ENCODE results near the gene CORO7. TPM values are rescaled to one million over a fixed set of nuclear protein-coding genes. Genes with fewer than 3 reads are reported as not detected.
A peak's percentile ranks its signal among the peaks of the same experiment; 100 is the strongest.

Gene CORO7
- total RNA-seq, 4 donors from 2014 or later: 17.9 to 53.7 (median 29.7) TPM

DNA sequence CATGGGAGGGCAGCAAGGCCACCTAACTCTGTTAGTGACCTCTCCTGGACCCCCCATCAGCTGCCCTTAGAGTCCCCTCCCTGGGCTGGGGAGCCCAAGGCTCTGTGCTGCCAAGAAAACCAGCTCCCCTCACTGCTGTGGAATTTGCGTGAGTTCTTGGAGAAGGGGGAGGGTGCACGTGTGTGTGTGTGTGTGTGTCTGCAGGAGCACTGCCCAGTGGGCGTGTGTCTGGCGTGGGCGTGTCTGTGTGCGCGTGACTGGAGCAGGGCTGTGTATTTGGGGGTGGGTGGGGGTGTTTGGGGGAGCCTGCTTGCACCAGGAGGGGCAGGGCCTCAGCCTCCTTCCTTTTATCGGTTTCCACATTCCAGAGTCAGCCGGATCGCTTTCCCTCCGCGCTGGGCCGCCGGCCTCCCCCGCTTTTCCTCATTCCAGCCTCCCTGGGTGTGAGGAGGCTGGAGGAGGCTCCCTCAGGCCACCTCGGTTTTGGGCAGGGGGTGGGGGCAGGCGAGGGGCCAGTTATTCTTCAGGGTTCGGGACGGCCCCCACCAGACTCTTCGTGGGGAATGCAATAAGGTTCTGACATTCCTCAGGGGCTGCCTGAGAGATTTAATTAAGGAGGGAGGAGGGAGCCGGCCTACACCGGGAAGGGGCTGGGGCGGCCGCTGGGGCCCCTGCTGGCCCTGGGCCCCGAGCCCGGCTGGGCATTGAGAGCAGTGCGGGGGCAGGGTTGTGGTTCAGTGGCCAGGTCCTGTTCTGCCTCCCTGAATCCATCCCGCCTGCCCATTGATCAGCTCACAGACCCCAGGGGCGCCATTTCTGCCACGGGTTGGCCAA lies 42.3 kb downstream of the CORO7 start:
- H3K36me3 ChIP-seq: no peaks in the 10 kb centered on the region
- H3K4me1 ChIP-seq: peaks cover 83 to 96% of the 10 kb centered on the region in 2 donors
- no peaks in the 10 kb centered on the region for H3K9me3 ChIP-seq
- H3K4me3 ChIP-seq (replicated peaks in 1 of 3): peak overlapping the region in 1 of 3 donors; percentile 55
- WGBS, 2 donors: 23 to 50% methylated on average over 16 to 26 of the region's 30 CpGs
- H3K27ac ChIP-seq: peak overlapping the region; percentile 93 to 99 (median 98)
- no peaks in the 10 kb centered on the region for H3K27me3 ChIP-seq
- intact Hi-C loops (cut with DNase I): no loop called here
- TF ChIP-seq POLR2A (IDR thresholded peaks at IDR 0.05): no peak
- TF ChIP-seq, protein P1, sequence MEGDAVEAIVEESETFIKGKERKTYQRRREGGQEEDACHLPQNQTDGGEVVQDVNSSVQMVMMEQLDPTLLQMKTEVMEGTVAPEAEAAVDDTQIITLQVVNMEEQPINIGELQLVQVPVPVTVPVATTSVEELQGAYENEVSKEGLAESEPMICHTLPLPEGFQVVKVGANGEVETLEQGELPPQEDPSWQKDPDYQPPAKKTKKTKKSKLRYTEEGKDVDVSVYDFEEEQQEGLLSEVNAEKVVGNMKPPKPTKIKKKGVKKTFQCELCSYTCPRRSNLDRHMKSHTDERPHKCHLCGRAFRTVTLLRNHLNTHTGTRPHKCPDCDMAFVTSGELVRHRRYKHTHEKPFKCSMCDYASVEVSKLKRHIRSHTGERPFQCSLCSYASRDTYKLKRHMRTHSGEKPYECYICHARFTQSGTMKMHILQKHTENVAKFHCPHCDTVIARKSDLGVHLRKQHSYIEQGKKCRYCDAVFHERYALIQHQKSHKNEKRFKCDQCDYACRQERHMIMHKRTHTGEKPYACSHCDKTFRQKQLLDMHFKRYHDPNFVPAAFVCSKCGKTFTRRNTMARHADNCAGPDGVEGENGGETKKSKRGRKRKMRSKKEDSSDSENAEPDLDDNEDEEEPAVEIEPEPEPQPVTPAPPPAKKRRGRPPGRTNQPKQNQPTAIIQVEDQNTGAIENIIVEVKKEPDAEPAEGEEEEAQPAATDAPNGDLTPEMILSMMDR (IDR thresholded peaks at IDR 0.05): no peak
- DNase-seq: peak; percentile 91

DNA sequence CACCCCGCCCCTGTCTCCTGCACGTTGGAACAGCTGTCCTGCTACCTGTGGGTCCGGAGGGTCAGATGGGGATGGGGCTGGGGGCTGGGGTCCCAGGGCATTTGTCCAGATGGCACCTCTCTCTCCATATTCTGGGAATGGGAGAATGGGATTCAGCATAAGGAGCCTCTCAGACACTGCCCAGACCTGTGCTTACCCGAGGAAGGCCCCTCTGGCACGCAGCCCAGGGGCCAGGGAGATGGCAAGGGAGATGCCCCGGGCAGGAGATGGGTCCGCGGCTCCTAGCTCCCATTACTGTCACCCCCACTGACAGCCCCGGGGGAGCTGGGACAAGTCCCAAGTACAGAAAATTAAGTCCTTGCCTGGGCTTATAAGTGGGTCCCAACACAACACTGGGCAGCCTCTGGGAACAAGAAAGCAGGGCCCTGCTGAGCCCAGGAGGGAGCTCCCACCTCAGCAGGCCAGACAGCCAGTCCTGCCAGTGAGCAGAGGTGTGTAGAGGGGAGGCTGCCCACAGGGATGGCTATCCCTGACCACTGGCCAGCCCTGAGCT lies 43.0 kb downstream of the CORO7 start:
- H3K36me3 ChIP-seq: no peaks in the 10 kb centered on the region
- WGBS, 2 donors: 33% methylated on average over 2 of the region's 9 CpGs; no CpG with 5 or more reads in 1 of the 2 donors
- DNase-seq: peak; percentile 58 to 65

DNA sequence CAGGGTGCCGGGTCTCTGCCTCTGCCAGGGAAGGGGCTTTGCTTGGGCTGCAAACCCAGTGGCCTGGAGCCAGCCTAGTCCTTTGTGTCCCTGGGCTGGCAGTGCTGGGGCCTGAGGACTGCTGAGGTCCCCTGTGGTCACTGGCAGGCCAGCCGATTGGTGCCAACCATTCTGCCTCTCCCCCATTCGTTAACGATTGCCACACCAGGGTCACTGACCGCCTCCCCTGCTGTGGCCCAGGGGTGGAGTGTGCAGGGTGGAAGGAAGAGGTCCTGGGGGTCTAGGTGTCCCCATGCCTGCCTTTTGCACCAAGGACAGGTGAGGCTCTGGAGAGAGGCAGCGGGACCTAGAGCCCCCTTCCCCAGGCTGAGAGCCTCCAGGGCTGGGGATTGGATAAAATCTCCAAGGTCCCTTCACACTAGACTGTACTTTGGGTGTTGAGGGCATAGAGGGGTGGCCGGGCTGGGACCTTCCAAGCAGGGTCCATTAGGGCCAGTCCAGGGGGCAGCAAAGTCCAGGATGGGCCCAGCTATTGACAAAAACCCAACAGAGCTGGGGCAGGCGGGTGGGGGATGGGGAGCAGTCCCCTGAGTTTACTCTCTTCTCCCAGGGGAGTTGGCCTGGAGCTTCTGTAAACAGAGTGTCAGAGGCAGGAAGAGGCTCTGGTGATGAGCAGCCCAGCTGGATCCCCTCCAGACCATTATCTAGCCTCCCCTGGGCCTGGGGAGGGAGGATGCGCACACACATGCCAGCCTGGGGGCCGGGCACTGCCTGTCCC lies 43.6 kb downstream of the CORO7 start:
- H3K27me3 ChIP-seq: no peaks in the 10 kb centered on the region
- no peaks in the 10 kb centered on the region for H3K9me3 ChIP-seq
- H3K36me3 ChIP-seq: no peaks in the 10 kb centered on the region
- DNase-seq: peak; percentile 77 to 80
- WGBS, 2 donors: 29 to 70% methylated on average over 4 to 9 of the region's 10 CpGs
- peak overlapping the region; percentile 42 to 61 (median 55) for H3K4me3 ChIP-seq (replicated peaks in 1 of 3)
- intact Hi-C loops (cut with DNase I): no loop called here
- TF ChIP-seq, protein P1 (IDR thresholded peaks at IDR 0.05): no peak
- TF ChIP-seq POLR2A (IDR thresholded peaks at IDR 0.05): peak in 1 of 2 donors; percentile 6
- peaks cover 74 to 88% of the 10 kb centered on the region in 2 donors for H3K4me1 ChIP-seq
- H3K27ac ChIP-seq: peak overlapping the region; percentile 93 to 99 (median 98)

More for the DNA sequence above, 43.0 kb downstream of the CORO7 start:
- Histone ChIP-seq H3K27ac (peak overlapping the region; percentile 93 to 99 (median 98)), H3K4me1 (peaks cover 79 to 94% of the 10 kb centered on the region in 2 donors), H3K9me3 (no peaks in the 10 kb centered on the region), H3K4me3 (replicated peaks in 1 of 3) (peak overlapping the region in 1 of 3 donors; percentile 55), H3K27me3 (no peaks in the 10 kb centered on the region)
- TF ChIP-seq, protein P1 (IDR thresholded peaks at IDR 0.05): no peak
- no peak for TF ChIP-seq POLR2A (IDR thresholded peaks at IDR 0.05)
- intact Hi-C loops (cut with DNase I): no loop called here

DNA sequence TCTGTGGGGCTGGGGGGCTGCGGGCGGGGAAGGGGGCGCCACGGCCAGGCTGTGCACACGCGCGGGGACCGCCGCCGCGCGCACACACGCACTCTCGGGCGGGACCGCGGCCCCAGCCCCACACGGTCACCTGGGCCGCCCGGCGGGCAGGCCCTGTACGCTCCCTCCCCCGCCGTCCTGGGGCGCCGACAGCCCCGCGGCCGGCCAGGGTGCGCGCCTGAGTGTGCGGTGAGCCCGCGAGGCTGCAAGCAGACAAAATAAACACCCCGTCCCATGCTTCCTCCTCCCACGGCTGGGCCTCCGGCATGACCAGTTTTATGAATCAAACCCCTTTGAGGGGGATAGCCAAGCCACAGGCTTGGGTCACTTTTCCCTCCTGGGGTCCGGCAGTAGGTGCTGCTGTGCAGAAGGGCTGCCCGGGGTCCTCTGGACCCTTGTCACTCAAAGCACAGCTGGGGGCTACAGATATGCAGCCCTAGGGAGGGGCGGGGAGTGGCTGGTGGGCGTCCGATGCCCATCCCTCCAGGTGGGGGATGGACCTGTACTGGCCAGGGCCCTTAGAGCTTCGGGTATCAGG lies 44.3 kb downstream of the CORO7 start:
- Histone ChIP-seq H3K27me3 (no peaks in the 10 kb centered on the region), H3K4me3 (replicated peaks in 1 of 3) (peak overlapping the region; percentile 42 to 61 (median 55)), H3K4me1 (peaks cover 67 to 81% of the 10 kb centered on the region in 2 donors), H3K9me3 (no peaks in the 10 kb centered on the region), H3K36me3 (no peaks in the 10 kb centered on the region), H3K27ac (peak overlapping the region; percentile 93 to 99 (median 98))
- peak; percentile 60 to 61 for DNase-seq
- intact Hi-C loops (cut with DNase I): no loop called here
- TF ChIP-seq, protein P1 (IDR thresholded peaks at IDR 0.05): no peak
- no peak for TF ChIP-seq POLR2A (IDR thresholded peaks at IDR 0.05)
- 0 to 1% methylated on average over 1 to 15 of the region's 43 CpGs for WGBS, 2 donors
